ENCODE results near the gene ACIN1.

DNA sequence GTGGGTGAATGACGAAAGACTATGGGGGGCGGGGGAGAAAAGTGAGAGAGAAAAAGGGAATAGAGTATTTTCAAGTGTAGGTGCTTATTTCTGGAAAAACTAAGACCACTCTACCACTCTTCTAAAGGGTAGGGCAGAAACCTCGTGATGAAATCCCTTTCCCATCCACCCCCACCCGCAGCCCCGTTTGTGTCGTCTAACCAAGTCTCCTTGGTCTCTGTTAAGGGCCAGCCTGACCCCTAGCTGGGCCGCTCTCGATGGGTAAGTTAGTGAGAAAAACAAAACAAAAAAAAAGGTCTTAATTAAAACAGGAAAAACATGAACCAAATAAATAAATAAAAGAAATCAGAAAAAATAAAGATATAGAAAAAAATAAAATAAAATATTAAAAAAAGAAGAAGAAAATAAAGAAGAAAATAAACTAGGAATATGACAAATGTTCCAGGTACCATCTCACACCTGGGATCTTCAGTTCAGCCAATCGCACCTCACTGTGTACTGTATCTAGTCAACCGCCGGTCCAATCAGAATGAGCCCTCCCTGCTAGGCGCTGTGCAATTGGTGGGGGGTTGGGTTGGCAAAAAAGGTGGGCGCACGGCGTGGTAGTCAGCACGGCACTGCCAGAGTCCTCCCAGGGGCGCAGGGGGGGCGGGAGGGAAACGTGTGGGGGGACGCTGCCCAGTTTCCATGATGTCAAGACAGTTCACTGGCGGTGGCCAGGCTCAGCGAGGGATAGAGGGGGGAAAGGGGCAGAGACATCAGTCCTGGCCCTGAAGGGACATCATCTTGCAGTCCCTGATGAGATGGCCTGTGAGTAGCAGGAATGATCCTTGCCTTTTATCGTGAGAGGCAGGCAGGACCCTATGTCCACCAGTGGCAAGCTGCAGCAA is 27.8 kb downstream of the ACIN1 start:
- TF ChIP-seq, protein P1, sequence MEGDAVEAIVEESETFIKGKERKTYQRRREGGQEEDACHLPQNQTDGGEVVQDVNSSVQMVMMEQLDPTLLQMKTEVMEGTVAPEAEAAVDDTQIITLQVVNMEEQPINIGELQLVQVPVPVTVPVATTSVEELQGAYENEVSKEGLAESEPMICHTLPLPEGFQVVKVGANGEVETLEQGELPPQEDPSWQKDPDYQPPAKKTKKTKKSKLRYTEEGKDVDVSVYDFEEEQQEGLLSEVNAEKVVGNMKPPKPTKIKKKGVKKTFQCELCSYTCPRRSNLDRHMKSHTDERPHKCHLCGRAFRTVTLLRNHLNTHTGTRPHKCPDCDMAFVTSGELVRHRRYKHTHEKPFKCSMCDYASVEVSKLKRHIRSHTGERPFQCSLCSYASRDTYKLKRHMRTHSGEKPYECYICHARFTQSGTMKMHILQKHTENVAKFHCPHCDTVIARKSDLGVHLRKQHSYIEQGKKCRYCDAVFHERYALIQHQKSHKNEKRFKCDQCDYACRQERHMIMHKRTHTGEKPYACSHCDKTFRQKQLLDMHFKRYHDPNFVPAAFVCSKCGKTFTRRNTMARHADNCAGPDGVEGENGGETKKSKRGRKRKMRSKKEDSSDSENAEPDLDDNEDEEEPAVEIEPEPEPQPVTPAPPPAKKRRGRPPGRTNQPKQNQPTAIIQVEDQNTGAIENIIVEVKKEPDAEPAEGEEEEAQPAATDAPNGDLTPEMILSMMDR (IDR thresholded peaks at IDR 0.05) = no peak
- TF ChIP-seq POLR2A (IDR thresholded peaks at IDR 0.05) = no peak

Data from testis (tissue), 2 donors.